ENCODE data around the gene KCNV2.

KCNV2 gene

GRCh38 chr9:2717385-2717784 is at the start of gene KCNV2:
Gene KCNV2 (plus strand): TSS chr9:2717510. CDS start chr9:2717740, 230 bp downstream.
- no peak for DNase-seq (ENCODE audit: low read depth)
- TF ChIP-seq, protein P1, sequence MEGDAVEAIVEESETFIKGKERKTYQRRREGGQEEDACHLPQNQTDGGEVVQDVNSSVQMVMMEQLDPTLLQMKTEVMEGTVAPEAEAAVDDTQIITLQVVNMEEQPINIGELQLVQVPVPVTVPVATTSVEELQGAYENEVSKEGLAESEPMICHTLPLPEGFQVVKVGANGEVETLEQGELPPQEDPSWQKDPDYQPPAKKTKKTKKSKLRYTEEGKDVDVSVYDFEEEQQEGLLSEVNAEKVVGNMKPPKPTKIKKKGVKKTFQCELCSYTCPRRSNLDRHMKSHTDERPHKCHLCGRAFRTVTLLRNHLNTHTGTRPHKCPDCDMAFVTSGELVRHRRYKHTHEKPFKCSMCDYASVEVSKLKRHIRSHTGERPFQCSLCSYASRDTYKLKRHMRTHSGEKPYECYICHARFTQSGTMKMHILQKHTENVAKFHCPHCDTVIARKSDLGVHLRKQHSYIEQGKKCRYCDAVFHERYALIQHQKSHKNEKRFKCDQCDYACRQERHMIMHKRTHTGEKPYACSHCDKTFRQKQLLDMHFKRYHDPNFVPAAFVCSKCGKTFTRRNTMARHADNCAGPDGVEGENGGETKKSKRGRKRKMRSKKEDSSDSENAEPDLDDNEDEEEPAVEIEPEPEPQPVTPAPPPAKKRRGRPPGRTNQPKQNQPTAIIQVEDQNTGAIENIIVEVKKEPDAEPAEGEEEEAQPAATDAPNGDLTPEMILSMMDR (conservative IDR thresholded peaks at IDR 0.05; ENCODE audit: low read depth, low read length) = no peak
- no peak within 1 kb of the TSS for H3K4me3 ChIP-seq (ENCODE audit: low read depth, low read length)

DNA sequence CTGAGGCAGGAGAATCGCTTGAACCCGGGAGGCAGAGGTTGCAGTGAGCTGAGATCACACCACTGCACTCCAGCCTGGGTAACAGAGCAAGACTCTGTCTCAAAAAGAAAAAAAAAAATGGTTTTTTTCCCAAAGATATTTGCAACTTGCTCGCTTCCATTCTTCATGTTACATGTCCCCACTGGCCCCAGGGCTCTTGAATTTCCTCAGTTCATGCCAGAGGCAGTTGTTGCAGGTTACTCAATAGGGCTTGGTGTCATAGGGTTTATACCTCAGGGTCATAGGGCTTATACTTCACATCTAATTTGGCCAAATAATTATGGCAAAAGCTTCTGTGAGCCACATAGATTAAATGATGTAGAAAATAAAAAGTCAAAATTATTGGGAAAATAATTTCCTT is 44.1 kb upstream of the KCNV2 start:
- H3K4me3 ChIP-seq (ENCODE audit: low read depth, low read length) = no peak overlapping the region
- DNase-seq (ENCODE audit: low read depth) = no peak
- TF ChIP-seq, protein P1 (conservative IDR thresholded peaks at IDR 0.05; ENCODE audit: low read depth, low read length) = no peak

- TF ChIP-seq, protein P1 (conservative IDR thresholded peaks at IDR 0.05; ENCODE audit: low read depth, low read length) = no peak
- no peak for DNase-seq (ENCODE audit: low read depth)
- no peak overlapping the region for H3K4me3 ChIP-seq (ENCODE audit: low read depth, low read length)
These were observed 43.0 kb upstream of the KCNV2 start for GRCh38 chr9:2674141-2674824.

GRCh38 chr9:2675834-2676233 is 41.5 kb upstream of the KCNV2 start:
- H3K4me3 ChIP-seq (ENCODE audit: low read depth, low read length) = no peak overlapping the region
- no peak for DNase-seq (ENCODE audit: low read depth)
- TF ChIP-seq, protein P1 (conservative IDR thresholded peaks at IDR 0.05; ENCODE audit: low read depth, low read length) = no peak

GRCh38 chr9:2676466-2676865 is 40.8 kb upstream of the KCNV2 start:
- no peak for DNase-seq (ENCODE audit: low read depth)
- TF ChIP-seq, protein P1 (conservative IDR thresholded peaks at IDR 0.05; ENCODE audit: low read depth, low read length) = no peak
- no peak overlapping the region for H3K4me3 ChIP-seq (ENCODE audit: low read depth, low read length)

- no peak for DNase-seq (ENCODE audit: low read depth)
- TF ChIP-seq, protein P1 (conservative IDR thresholded peaks at IDR 0.05; ENCODE audit: low read depth, low read length) = no peak
- H3K4me3 ChIP-seq (ENCODE audit: low read depth, low read length) = no peak overlapping the region
These were observed 39.1 kb upstream of the KCNV2 start for GRCh38 chr9:2677915-2678889.
